Neural progenitor cell (in vitro differentiated cells): Measurements from ENCODE around the gene RIMKLB. TPM values are rescaled to one million over a fixed set of nuclear protein-coding genes. Genes with fewer than 3 reads are reported as not detected.

Source experiments
- DNase-seq: peaks from one replicate; pipeline ENCODE4 v3.0.0-alpha.2; 2016; ENCODE audit warnings: low spot score
- H2AFZ ChIP-seq: fragments of 200-600 bp; sonication (generic); replicated peaks from 2 replicates; pipeline ENCODE4 v1.6.1; 2016; ENCODE audit warnings: antibody characterized with exemption
- H3F3A ChIP-seq: fragments of 200-600 bp; sonication (generic); 2 replicates; pipeline ENCODE4 v1.6.1; 2016; ENCODE audit warnings: antibody characterized with exemption, low read depth
- H3K27ac ChIP-seq: fragments of 200-600 bp; sonication (generic); 2 replicates; pipeline ENCODE4 v1.5.1; 2016; ENCODE audit warnings: mild to moderate bottlenecking
- H3K27me3 ChIP-seq: fragments of 200-600 bp; sonication (generic); 2 replicates; pipeline ENCODE4 v1.6.1; 2016; ENCODE audit warnings: mild to moderate bottlenecking, moderate library complexity
- H3K36me3 ChIP-seq: fragments of 200-600 bp; sonication (generic); 2 replicates; pipeline ENCODE4 v1.5.1; 2016
- H3K4me1 ChIP-seq: fragments of 200-600 bp; sonication (generic); 2 replicates; pipeline ENCODE4 v1.6.1; 2016; ENCODE audit warnings: mixed run types
- H3K4me2 ChIP-seq: fragments of 200-600 bp; sonication (generic); 2 replicates; pipeline ENCODE4 v1.6.1; 2016
- H3K4me3 ChIP-seq: fragments of 200-600 bp; sonication (generic); 2 replicates; pipeline ENCODE4 v1.5.1; 2016
- H3K79me2 ChIP-seq: fragments of 200-600 bp; sonication (generic); 2 replicates; pipeline ENCODE4 v1.6.1; 2016; ENCODE audit warnings: low read depth
- H3K9ac ChIP-seq: fragments of 200-600 bp; sonication (generic); 2 replicates; pipeline ENCODE4 v1.6.1; 2016
- H3K9me3 ChIP-seq: fragments of 200-600 bp; sonication (generic); 2 replicates; pipeline ENCODE4 v1.5.1; 2016; ENCODE audit warnings: low read depth
- H4K20me1 ChIP-seq: fragments of 200-600 bp; sonication (generic); 2 replicates; pipeline ENCODE4 v1.6.1; 2016; ENCODE audit warnings: low read depth
- H3K27ac Mint-ChIP-seq: 3 replicates; pipeline ENCODE4 v1.8.0; 2021; ENCODE audit warnings: mixed read lengths
- H3K27me3 Mint-ChIP-seq: 2 replicates; pipeline ENCODE4 v1.8.0; 2022; ENCODE audit warnings: low read depth, mild to moderate bottlenecking, inconsistent platforms, moderate library complexity, mixed read lengths; ENCODE audit not compliant: insufficient read depth
- H3K36me3 Mint-ChIP-seq: 3 replicates; pipeline ENCODE4 v1.8.0; 2021; ENCODE audit warnings: mixed read lengths
- H3K4me1 Mint-ChIP-seq: 3 replicates; pipeline ENCODE4 v1.8.0; 2021; ENCODE audit warnings: mixed read lengths
- H3K4me3 Mint-ChIP-seq: 3 replicates; pipeline ENCODE4 v1.8.0; 2021; ENCODE audit warnings: mild to moderate bottlenecking, moderate library complexity, mixed read lengths
- H3K9me3 Mint-ChIP-seq: 3 replicates; pipeline ENCODE4 v1.8.0; 2020; ENCODE audit warnings: mixed read lengths
- EZH2 ChIP-seq: fragments of 200-600 bp; sonication (generic); IDR thresholded peaks from 2 replicates; pipeline ENCODE4 v1.6.1; 2017; ENCODE audit warnings: antibody characterized with exemption, mild to moderate bottlenecking, moderate library complexity
- EZH2phosphoT487 ChIP-seq: fragments of 200-600 bp; sonication (generic); IDR thresholded peaks from 2 replicates; pipeline ENCODE4 v1.6.1; 2017; ENCODE audit warnings: antibody characterized with exemption
- total RNA-seq: library from RNA; depleted of rRNA; stranded (reverse); fragments of >200 nt; gene quantifications from 2 replicates; pipeline ENCODE4 v1.2.3, GENCODE V29; 2015; ENCODE audit warnings: low replicate concordance
- TF ChIP-seq, protein P1 (sequence below): fragments of 200-600 bp; sonication (generic); IDR thresholded peaks from 2 replicates; pipeline ENCODE4 v1.5.1; 2017; ENCODE audit warnings: antibody characterized with exemption, mild to moderate bottlenecking

The RIMKLB gene
- total RNA-seq, 1 donor from 2014 or later = 131 TPM

DNA sequence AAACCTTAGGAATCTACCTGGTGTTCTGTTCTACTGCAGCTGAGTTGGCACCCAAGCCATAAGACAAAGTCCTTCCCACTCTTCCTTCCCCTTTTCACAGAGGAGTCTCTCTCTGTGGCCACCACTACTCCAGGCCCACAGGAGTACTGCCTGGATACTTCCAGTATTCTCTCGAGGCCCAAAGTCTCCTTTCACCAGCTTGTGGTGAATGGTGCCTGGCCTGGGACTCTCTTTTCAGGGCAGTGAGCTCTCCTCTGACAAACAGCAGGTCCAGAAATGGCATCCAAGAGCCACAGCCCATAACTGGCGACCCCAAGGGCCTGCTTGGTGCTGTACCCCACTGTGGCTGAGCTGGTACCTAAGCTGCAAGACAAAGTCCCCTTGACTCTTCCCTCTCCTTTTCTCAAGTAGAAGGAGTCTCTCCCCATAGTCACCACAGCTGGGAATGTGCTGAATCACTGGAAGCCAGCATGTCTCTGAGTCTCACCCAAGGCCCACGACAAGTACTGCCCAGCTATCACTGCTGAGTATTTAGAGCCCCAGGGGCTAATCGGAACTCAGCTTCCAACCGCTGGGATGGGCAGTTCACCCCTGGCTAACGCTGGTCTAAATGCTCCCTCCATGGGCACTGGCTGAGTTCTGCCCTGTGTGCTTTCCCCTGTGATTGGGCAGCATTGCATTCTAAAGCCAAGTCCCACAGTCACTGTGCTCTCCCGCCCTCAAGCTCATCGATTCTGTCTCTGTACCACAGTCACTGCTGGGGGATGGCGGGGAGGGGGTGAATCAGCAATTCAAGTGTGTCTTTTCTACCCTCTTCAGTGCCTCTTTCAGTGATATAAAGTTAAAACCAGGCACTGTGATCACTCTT lies 130.7 kb downstream of the RIMKLB start:
- Histone ChIP-seq H2AFZ (peak overlapping the region; percentile 22), H3F3A (peaks cover 6% of the 10 kb centered on the region), H3K27me3 (no peaks in the 10 kb centered on the region), H3K79me2 (no peaks in the 10 kb centered on the region), H3K9me3 (no peaks in the 10 kb centered on the region), H3K4me1 (peaks cover 8% of the 10 kb centered on the region), H3K27ac (no peak overlapping the region), H3K9ac (no peak overlapping the region), H4K20me1 (no peaks in the 10 kb centered on the region), H3K36me3 (peaks cover 3% of the 10 kb centered on the region), H3K4me3 (no peak overlapping the region), H3K4me2 (no peak overlapping the region)
- H3K9me3 Mint-ChIP-seq = peaks cover 15% of the 10 kb centered on the region
- H3K4me3 Mint-ChIP-seq = no peak overlapping the region
- no peak for DNase-seq
- TF ChIP-seq EZH2phosphoT487 = no peak
- TF ChIP-seq EZH2 = no peak
- no peaks in the 10 kb centered on the region for H3K27me3 Mint-ChIP-seq
- peaks cover 5% of the 10 kb centered on the region for H3K4me1 Mint-ChIP-seq
- no peak overlapping the region for H3K27ac Mint-ChIP-seq
- no peaks in the 10 kb centered on the region for H3K36me3 Mint-ChIP-seq

DNA sequence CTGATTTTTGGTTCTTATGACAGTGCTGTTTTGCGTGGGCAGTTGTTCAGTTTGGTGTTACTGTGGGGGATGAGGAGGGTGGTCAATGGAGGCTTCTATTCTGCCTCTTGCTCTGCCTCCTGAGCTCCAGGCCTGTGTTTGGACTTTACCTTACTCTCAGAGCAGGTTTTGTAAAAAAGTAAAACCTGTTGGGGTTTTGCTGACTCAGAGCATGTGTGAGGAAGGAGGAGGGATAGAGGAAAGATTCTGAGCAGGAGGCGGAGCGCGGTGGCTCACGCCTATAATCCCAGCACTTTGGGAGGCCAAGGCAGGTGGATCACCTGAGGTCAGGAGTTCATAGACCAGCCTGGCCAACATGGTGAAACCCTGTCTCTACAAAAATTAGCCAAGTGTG lies 131.3 kb downstream of the RIMKLB start:
- TF ChIP-seq EZH2 (no peak), EZH2phosphoT487 (no peak)
- TF ChIP-seq, protein P1, sequence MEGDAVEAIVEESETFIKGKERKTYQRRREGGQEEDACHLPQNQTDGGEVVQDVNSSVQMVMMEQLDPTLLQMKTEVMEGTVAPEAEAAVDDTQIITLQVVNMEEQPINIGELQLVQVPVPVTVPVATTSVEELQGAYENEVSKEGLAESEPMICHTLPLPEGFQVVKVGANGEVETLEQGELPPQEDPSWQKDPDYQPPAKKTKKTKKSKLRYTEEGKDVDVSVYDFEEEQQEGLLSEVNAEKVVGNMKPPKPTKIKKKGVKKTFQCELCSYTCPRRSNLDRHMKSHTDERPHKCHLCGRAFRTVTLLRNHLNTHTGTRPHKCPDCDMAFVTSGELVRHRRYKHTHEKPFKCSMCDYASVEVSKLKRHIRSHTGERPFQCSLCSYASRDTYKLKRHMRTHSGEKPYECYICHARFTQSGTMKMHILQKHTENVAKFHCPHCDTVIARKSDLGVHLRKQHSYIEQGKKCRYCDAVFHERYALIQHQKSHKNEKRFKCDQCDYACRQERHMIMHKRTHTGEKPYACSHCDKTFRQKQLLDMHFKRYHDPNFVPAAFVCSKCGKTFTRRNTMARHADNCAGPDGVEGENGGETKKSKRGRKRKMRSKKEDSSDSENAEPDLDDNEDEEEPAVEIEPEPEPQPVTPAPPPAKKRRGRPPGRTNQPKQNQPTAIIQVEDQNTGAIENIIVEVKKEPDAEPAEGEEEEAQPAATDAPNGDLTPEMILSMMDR = no peak
- no peaks in the 10 kb centered on the region for H3K4me1 Mint-ChIP-seq
- H3K4me3 Mint-ChIP-seq = no peak overlapping the region

DNA sequence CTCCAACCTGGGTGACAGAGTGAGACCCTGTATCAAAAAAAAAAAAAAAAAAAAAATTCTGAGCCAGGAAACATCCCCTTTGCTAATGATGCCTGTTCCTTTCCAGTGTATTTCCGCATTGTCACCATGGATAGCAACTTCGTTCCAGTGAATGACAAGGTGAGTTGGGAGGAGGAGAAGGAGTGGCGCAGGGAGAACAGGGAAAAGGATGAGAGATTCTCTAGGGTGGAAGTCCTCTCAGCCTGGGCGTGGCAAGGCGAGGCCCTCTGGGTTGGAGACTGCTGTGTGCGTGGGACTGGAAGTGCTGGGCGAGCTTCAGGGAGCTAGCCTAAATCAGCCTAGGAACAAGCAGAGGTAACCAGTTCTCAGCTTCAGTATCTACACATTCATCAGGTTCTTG lies 131.8 kb downstream of the RIMKLB start:
- no peaks in the 10 kb centered on the region for H3K27me3 ChIP-seq
- no peak for DNase-seq
- Mint-ChIP-seq H3K4me3 (no peak overlapping the region), H3K27me3 (no peaks in the 10 kb centered on the region), H3K27ac (no peak overlapping the region), H3K36me3 (no peaks in the 10 kb centered on the region), H3K9me3 (peaks cover 13% of the 10 kb centered on the region), H3K4me1 (no peaks in the 10 kb centered on the region)
- no peaks in the 10 kb centered on the region for H3K79me2 ChIP-seq
- TF ChIP-seq EZH2 = no peak
- TF ChIP-seq, protein P1 = no peak
- TF ChIP-seq EZH2phosphoT487 = no peak
- H4K20me1 ChIP-seq = no peaks in the 10 kb centered on the region
- no peaks in the 10 kb centered on the region for H3K9me3 ChIP-seq
- H3F3A ChIP-seq = no peaks in the 10 kb centered on the region
- H3K9ac ChIP-seq = no peak overlapping the region
- no peak overlapping the region for H3K27ac ChIP-seq
- H3K36me3 ChIP-seq = peaks cover 3% of the 10 kb centered on the region
- H3K4me3 ChIP-seq = no peak overlapping the region
- H3K4me2 ChIP-seq = no peak overlapping the region
- no peak overlapping the region for H2AFZ ChIP-seq
- peaks cover 9% of the 10 kb centered on the region for H3K4me1 ChIP-seq

More for the DNA sequence above, 131.3 kb downstream of the RIMKLB start:
- no peaks in the 10 kb centered on the region for H3K9me3 ChIP-seq
- H3K79me2 ChIP-seq = no peaks in the 10 kb centered on the region
- peaks cover 3% of the 10 kb centered on the region for H3K36me3 ChIP-seq
- Mint-ChIP-seq H3K27ac (no peak overlapping the region), H3K9me3 (peaks cover 13% of the 10 kb centered on the region), H3K27me3 (no peaks in the 10 kb centered on the region), H3K36me3 (no peaks in the 10 kb centered on the region)
- DNase-seq = no peak
- no peaks in the 10 kb centered on the region for H3K27me3 ChIP-seq
- H3K27ac ChIP-seq = no peak overlapping the region
- no peaks in the 10 kb centered on the region for H4K20me1 ChIP-seq
- no peak overlapping the region for H3K4me2 ChIP-seq
- no peak overlapping the region for H3K4me3 ChIP-seq
- H3K4me1 ChIP-seq = peaks cover 7% of the 10 kb centered on the region
- H3K9ac ChIP-seq = no peak overlapping the region
- no peak overlapping the region for H2AFZ ChIP-seq
- H3F3A ChIP-seq = peaks cover under 1% of the 10 kb centered on the region

DNA sequence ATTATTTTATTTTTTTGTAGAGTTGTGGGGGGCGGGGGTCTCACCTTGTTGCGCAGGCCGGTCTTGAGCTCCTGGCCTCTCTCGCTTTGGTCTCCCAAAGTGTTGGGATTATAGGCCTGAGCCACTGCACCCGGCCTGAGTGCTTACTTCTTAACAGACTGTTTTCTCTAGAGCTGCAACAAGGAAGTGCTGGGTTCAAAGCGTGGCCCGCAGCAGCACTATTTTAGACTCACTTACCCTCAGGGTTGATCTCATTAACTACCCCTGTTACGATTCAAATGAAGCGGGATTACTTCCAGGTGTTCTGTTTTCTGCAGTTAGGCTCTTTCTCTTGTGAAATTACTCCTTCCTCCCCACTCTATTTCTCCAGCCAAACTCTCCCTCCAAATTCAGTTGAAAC lies 133.3 kb downstream of the RIMKLB start:
- TF ChIP-seq EZH2 = no peak
- TF ChIP-seq, protein P1 = no peak
- no peak for TF ChIP-seq EZH2phosphoT487
- H4K20me1 ChIP-seq = no peaks in the 10 kb centered on the region
- H3K4me2 ChIP-seq = no peak overlapping the region
- no peak overlapping the region for H3K4me3 ChIP-seq
- H3K9me3 Mint-ChIP-seq = peaks cover 3% of the 10 kb centered on the region
- no peaks in the 10 kb centered on the region for H3K36me3 Mint-ChIP-seq
- no peaks in the 10 kb centered on the region for H3K79me2 ChIP-seq
- no peaks in the 10 kb centered on the region for H3K4me1 Mint-ChIP-seq
- H2AFZ ChIP-seq = no peak overlapping the region
- no peak overlapping the region for H3K27ac Mint-ChIP-seq
- no peaks in the 10 kb centered on the region for H3F3A ChIP-seq
- no peak for DNase-seq
- no peaks in the 10 kb centered on the region for H3K36me3 ChIP-seq
- H3K27ac ChIP-seq = no peak overlapping the region
- H3K4me1 ChIP-seq = peaks cover 9% of the 10 kb centered on the region
- H3K9me3 ChIP-seq = no peaks in the 10 kb centered on the region
- H3K27me3 ChIP-seq = no peaks in the 10 kb centered on the region
- no peak overlapping the region for H3K4me3 Mint-ChIP-seq
- H3K9ac ChIP-seq = no peak overlapping the region
- H3K27me3 Mint-ChIP-seq = no peaks in the 10 kb centered on the region
